HG03066 (cell line): ENCODE results near the gene GSC.
"Not testable (repeated sequence)": the region's sequence is repeated elsewhere in the genome, so short reads cannot be mapped to it uniquely, and the experiment has no call there.

ENCODE experiments used
- ATAC-seq: cut with Tn5 transposase; IDR thresholded peaks from one replicate; pipeline ENCODE4 v1.9.1; 2021; ENCODE audit warnings: low read depth; ENCODE audit not compliant: unreplicated experiment

Gene GSC

GRCh38 chr14:94769391-94770250 is at the start of gene GSC:
Gene GSC (minus strand): TSS chr14:94770113. CDS start chr14:94770015, 98 bp downstream.
- no peak for ATAC-seq

- ATAC-seq = no peak
These were observed 49.6 kb upstream of the GSC start for GRCh38 chr14:94819531-94819930.

GRCh38 chr14:94816113-94816512 is 46.2 kb upstream of the GSC start:
- no peak for ATAC-seq

GRCh38 chr14:94805680-94806288 is 35.9 kb upstream of the GSC start:
- no peak for ATAC-seq

- no peak for ATAC-seq
These were observed 31.3 kb upstream of the GSC start for GRCh38 chr14:94801225-94801624.

GRCh38 chr14:94800764-94801163 is 30.9 kb upstream of the GSC start:
- ATAC-seq = not testable (repeated sequence)

- no peak for ATAC-seq
These were observed 28.0 kb upstream of the GSC start for GRCh38 chr14:94797887-94798286.

GRCh38 chr14:94796278-94796677 is 26.4 kb upstream of the GSC start:
- ATAC-seq = no peak

- no peak for ATAC-seq
These were observed 25.5 kb upstream of the GSC start for GRCh38 chr14:94795372-94795771.

- ATAC-seq = no peak
These were observed 24.0 kb upstream of the GSC start for GRCh38 chr14:94793901-94794300.

GRCh38 chr14:94787655-94788054 is 17.7 kb upstream of the GSC start:
- ATAC-seq = no peak

- ATAC-seq = no peak
These were observed 17.2 kb upstream of the GSC start for GRCh38 chr14:94787092-94787491.

GRCh38 chr14:94780536-94781399 is 10.9 kb upstream of the GSC start:
- no peak for ATAC-seq

- no peak for ATAC-seq
These were observed 9.8 kb upstream of the GSC start for GRCh38 chr14:94779713-94780112.

- no peak for ATAC-seq
These were observed 5.9 kb upstream of the GSC start for GRCh38 chr14:94775871-94776210.

- no peak for ATAC-seq
These were observed 5.4 kb upstream of the GSC start for GRCh38 chr14:94775091-94775870.

GRCh38 chr14:94774344-94775090 is 4.6 kb upstream of the GSC start:
- ATAC-seq = no peak

- no peak for ATAC-seq
These were observed 3.9 kb upstream of the GSC start for GRCh38 chr14:94773655-94774343.

- no peak for ATAC-seq
These were observed 3.2 kb upstream of the GSC start for GRCh38 chr14:94773061-94773648.
